Measurements from ENCODE around the gene SPDYA. TPM values are rescaled to one million over a fixed set of nuclear protein-coding genes. Genes with fewer than 3 reads are reported as not detected.

SPDYA gene
- 1.2 and 2.3 TPM in 2 replicates for total RNA-seq

DNA sequence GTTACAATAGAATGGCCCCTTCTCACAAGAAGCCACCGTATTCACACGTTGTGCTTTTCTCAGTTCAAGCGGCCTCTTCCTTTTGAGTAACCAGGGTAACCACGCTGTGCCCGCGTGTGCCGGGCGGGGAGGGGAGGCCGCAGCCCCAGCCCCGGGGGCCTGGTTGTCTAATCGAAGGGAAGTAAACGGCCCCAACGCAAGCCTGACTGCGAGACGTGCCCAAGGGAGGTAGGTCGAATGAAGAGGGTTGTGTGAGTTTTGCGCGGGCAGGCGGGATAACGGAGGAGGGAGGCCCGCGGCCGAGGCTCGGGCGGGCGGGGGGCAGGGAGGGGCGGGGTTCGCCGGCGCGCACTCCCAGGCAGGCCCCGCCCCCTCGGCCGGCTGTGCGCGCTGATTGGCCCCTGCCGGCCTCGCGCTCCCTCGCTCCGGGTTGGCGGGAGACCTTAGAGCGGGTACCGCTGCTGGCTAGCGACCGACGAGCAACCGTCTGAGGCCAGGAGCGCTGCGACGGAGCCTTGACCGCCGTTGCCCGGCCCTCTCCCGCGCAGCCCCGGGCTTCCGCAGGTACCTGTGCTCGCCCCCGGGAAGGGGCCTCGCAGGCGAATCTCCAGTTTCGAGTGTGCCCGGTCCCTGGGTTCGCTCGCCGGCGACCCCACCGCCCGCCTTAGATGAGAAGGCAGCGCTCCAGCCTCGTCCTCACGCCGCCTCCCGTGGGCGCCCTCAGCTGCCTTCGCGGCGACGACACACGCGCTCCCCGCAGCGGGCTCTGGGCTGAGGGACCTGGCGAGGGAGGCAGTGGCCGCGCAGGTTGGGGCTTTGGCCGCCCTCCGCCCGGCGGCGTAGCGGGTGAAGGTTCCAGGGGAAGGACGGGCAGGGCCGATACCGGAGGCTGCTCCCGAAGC is at the start of gene SPDYA:
Gene SPDYA, plus strand, starts transcription at position 451 of the 902 bp plus-strand sequence. CDS start 5,181 bp downstream, outside the sequence.

GRCh38 chr2:28870146-28870891 is 59.7 kb downstream of the SPDYA start, which contains the start of gene TRMT61B:
Gene TRMT61B (minus strand): TSS chr2:28870309. CDS start chr2:28870277, 32 bp downstream.

DNA sequence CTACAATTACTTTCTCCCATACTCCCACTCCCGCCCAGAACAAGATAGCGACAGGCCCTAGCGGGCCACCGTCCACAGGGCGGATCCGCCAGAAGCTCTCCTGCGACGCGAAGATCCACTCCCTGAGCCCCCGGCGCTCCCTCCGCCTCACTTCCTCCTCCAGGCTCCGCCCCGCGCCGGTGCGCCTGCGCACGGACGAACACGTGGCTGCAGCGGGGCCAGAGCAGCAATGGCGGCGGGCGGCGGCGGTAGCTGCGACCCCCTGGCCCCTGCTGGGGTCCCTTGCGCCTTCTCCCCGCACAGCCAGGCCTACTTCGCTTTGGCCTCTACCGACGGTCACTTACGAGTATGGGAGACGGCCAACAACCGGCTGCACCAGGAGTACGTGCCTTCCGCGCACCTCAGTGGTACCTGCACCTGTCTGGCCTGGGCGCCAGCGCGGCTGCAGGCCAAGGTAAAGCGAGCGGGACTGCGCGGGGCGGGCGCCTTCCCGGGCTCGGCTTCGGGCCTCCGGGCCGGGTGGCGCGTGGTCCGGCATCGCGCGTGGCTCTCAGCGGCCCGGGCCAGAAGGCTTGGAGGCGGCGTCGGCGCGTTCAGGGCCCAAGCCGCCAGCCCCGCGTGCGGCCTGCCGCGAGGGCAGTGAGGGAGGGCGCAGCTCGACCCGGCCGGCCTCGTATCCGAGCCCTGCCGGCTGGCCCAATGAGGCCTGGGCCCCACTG is 84.0 kb downstream of the SPDYA start, which contains the start of gene WDR43:
Gene WDR43, plus strand, starts transcription at position 198 of the 719 bp plus-strand sequence. Its CDS starts 32 bp downstream, at position 230.

Other genes with a start within 250 kb of the SPDYA start
- gene PPP1CB, start 59.0 kb upstream of the SPDYA start, total RNA-seq, result 178 and 296 TPM in 2 replicates
- 11.1 and 13.2 TPM in 2 replicates for gene TRMT61B, start 59.5 kb downstream of the SPDYA start, total RNA-seq
- 68.8 and 70.5 TPM in 2 replicates for gene WDR43, start 83.8 kb downstream of the SPDYA start, total RNA-seq
- 0.17 and 0.29 TPM in 2 replicates for gene TOGARAM2, start 170.5 kb downstream of the SPDYA start, total RNA-seq